NOMO-1 treated with dmso at 0.1 percent for 144 hours (cell line): Measurements from ENCODE around the gene ZNF526.

Experiments used
- DNase-seq: peaks from one replicate; lab custom pipeline; 2025; ENCODE audit not compliant: unreplicated experiment; lab: John Stamatoyannopoulos, UW

Gene ZNF526

GRCh38 chr19:42220751-42221097, 612 bp downstream of the ZNF526 start:
- DNase-seq: no peak

GRCh38 chr19:42224940-42225717, 5.0 kb downstream of the ZNF526 start:
- DNase-seq: no peak

- no peak for DNase-seq
Observed at GRCh38 chr19:42225718-42226292, 5.7 kb downstream of the ZNF526 start.

DNA sequence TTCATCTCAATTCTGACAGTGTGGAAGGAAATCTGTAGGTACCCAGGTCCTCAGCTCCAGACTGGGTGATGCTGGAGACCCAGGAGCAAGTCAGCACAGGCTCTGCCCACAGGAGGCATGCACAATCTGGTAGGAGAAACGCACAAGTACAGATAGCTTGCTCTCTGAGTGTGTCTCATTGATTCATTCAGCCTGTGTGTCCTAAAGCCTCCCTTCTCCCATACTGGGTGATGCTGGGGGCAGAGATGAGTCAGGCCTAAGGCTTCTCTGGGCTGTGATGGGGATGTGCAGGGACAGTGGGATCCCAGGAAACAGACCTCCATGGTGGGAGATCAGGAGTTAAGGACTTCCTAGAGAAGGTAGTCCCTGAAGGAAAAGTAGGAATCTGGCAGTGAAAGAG, 6.8 kb downstream of the ZNF526 start:
- no peak for DNase-seq

- DNase-seq: no peak
Observed at GRCh38 chr19:42228641-42229040, 8.5 kb downstream of the ZNF526 start.

DNA sequence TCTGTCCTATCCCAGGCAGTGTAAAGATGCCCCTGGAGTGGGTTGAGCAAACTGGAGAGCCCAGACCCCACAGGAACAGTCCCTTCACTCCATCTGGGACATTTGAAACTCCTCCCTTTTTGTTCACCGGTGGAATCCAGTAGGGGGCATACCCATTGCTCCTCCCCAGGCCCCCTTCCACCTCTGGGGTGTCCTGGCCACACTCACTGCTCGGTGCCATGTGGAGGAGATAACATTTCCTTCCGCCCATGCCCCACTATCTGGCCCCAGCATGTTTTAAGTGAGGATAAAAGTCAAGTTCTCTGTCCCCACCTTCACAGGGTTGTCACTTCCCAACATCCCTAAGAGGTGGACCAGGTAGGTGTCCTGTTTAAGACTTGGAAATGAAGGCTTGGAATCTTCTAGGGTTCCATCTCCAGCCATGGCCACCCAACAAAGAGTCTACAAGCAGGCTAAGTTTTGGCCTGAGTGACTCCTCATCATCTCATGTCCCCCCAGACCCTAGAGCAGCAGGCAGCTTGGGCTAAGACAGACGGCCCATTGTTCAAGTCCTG, 9.3 kb downstream of the ZNF526 start:
- DNase-seq: no peak

GRCh38 chr19:42229855-42230351, 9.8 kb downstream of the ZNF526 start:
- DNase-seq: no peak

DNA sequence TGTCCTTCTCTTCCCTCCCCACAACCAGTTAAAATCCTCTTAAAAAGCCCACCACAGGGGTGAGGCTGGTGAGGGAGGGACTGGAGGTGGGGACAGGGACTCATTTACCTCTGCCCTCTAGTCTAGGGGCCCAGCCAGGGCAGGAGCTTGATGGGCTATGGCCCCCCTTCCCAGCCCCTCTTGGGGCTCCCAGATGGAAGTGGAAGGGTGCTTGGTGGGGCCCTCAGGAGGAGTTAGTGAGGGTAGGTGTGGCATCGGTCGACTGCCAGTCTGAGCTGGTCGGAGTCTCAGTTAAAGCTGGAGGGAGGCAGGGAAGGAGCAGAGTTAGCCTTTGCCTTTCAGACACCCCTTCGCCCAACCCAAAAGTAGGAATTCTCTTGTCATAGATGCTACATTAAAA, 10.5 kb downstream of the ZNF526 start:
- no peak for DNase-seq

DNA sequence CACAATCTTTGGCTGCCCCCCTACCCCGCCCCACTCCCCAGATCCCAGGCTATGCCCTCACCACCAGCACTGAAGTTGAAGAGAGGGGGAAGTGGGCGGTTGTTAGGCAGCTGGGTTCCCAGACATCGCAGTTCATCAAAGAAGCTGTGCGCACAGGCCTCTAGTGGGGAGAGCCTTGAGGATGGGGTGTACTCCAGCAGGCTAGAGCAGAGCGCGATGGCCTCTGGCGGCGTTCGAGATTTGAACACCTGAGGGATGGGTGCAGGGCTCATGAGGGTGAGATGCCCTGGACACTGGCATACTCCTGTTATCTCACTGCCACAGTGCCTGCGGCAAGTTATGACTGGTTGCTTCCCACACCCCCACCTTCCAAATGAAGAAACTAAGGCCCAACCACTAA, 12.3 kb downstream of the ZNF526 start:
- no peak for DNase-seq

DNA sequence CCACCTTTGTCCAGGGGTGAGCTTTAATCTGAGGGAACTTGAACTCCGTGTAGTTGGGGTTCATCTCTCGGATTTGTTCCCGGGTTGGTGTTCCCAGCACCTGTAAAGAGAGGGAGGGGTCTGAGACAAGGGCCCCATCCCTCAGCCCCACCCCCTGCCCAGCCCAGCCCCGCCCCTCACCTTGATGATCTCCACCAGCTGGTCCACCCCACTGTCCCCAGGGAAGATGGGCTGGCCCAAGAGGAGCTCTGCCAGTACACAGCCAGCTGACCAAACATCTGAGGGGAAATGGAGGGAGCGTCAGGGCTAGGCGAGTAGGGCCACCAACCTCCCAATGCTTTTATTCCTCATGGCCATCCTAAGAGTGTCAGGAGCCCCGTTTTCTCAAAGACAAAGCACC, 13.0 kb downstream of the ZNF526 start:
- no peak for DNase-seq

GRCh38 chr19:42233678-42234292, 13.7 kb downstream of the ZNF526 start:
- no peak for DNase-seq

- no peak for DNase-seq
Observed at GRCh38 chr19:42234364-42234763, 14.3 kb downstream of the ZNF526 start.

- no peak for DNase-seq
Observed at GRCh38 chr19:42235181-42235580, 15.1 kb downstream of the ZNF526 start.

- DNase-seq: no peak
Observed at GRCh38 chr19:42239544-42240220, 19.6 kb downstream of the ZNF526 start.

GRCh38 chr19:42241279-42241678, 21.2 kb downstream of the ZNF526 start:
- no peak for DNase-seq

DNA sequence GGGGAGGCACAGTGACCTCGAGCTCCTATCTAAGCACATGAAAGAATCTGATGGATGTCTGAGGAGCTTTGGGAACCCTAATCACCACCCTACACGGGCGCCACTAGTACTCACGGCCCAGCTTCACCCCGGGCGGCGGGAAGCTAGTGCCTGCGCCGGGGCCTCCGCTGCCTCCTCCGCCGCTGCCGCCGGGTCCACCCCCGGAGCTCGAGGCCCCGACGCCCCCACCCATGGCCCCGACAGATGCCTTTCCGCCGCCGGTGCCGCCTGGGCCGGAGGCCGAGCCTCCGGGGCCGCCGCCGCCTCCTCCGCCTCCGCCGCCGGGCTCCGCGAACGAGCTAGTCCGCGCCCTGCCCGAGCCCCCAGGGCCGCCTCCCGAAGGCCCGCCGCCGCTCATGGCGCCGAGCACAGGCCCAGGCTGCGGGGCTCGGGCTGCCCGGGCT, 22.0 kb downstream of the ZNF526 start:
- no peak for DNase-seq

DNA sequence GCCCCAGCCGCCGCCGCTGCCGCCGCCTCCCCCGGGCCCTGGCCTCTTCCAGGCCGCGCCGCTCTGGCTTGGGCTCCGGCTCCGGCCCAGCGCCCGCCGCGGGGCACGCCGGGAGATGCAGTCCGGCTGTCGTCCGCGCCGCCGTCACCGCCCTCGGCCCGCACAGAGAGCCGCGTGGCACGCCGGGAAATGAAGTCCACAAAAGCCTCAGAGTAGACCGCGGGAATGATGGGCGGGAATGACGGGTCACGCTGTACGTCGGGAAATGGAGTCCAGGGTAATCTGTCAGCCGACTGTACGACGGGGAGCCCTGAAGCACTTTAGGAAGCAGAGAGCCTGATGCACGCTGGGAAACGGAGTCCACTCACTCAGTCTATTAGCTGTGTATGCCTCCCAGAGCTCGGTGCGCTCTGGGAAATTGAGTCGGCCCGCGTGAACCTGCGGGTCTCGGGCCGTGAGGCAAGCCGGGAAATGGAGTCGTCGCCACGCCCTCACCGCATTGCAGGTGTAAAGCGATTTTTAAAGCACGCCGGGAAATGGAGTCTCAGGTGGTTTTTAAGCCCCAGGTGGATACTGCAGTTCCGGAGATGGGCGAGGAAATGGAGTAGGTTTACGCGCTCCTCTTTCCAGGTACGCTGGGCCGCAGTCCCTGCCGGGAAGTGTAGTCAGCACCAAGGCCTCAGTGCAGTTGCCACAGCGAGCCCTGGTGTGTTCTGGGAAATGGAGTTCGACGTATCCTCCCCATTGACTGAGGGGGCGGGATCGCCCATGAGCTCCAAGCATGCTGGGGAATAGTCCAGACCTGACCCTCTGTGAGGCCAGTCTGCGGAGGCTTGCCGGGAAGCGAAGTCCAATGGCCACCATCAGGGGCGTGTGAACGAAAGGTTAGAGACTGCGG, 22.6 kb downstream of the ZNF526 start, which contains the start of gene GSK3A:
GSK3A (minus strand) TSS at position 91 of the 898 bp plus-strand sequence. CDS start 137 bp downstream, outside the sequence.
- DNase-seq: peak; percentile 98

- peak; percentile 94 for DNase-seq
Observed at GRCh38 chr19:42244347-42245220, 24.5 kb downstream of the ZNF526 start.

- DNase-seq: no peak
Observed at GRCh38 chr19:42245231-42245630, 25.1 kb downstream of the ZNF526 start.
